Neural cell (in vitro differentiated cells): Measurements from ENCODE around the gene ZMAT5.

ENCODE experiments used
- POLR2AphosphoS5 ChIP-seq: IDR thresholded peaks from 2 replicates; pipeline ENCODE4 v1.6.1; 2012
- TAF1 ChIP-seq: IDR thresholded peaks from 2 replicates; pipeline ENCODE4 v1.6.1; 2012; ENCODE audit warnings: low read depth
- TF ChIP-seq, protein P1 (sequence below): fragments of 450-650 bp; IDR thresholded peaks from 2 replicates; pipeline ENCODE4 v1.5.1; 2014; ENCODE audit warnings: antibody characterized with exemption, mild to moderate bottlenecking, moderate library complexity; ENCODE audit not compliant: poor library complexity, severe bottlenecking

DNA sequence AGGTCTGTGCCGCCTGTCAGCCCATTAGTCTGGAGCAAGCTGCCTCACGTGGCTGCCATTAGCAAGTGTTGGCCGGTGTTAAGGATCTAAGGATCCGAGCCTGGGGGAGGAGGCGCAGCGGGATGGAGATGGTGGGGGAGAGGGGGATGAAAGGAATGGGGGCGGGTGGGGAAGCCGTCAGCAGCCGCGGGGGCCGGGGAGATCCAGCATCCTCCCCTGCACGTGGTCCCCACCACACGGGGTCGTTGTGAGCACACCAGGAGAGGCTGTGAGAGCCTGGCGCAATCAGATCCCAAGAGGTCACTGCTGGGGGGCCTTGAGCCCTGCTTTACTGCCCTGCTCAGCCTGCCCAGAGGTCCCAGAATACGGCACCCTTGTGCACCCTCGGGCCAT is 39.7 kb downstream of the ZMAT5 start:
- TF ChIP-seq TAF1 = no peak
- TF ChIP-seq, protein P1, sequence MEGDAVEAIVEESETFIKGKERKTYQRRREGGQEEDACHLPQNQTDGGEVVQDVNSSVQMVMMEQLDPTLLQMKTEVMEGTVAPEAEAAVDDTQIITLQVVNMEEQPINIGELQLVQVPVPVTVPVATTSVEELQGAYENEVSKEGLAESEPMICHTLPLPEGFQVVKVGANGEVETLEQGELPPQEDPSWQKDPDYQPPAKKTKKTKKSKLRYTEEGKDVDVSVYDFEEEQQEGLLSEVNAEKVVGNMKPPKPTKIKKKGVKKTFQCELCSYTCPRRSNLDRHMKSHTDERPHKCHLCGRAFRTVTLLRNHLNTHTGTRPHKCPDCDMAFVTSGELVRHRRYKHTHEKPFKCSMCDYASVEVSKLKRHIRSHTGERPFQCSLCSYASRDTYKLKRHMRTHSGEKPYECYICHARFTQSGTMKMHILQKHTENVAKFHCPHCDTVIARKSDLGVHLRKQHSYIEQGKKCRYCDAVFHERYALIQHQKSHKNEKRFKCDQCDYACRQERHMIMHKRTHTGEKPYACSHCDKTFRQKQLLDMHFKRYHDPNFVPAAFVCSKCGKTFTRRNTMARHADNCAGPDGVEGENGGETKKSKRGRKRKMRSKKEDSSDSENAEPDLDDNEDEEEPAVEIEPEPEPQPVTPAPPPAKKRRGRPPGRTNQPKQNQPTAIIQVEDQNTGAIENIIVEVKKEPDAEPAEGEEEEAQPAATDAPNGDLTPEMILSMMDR = peak; percentile 17
- no peak for TF ChIP-seq POLR2AphosphoS5
